NCI-H2196 (cell line): Measurements from ENCODE around the gene CGNL1.

Experiments used
- DNase-seq: peaks from one replicate; lab custom pipeline; 2025; ENCODE audit not compliant: unreplicated experiment; lab: John Stamatoyannopoulos, UW

Gene CGNL1

DNA sequence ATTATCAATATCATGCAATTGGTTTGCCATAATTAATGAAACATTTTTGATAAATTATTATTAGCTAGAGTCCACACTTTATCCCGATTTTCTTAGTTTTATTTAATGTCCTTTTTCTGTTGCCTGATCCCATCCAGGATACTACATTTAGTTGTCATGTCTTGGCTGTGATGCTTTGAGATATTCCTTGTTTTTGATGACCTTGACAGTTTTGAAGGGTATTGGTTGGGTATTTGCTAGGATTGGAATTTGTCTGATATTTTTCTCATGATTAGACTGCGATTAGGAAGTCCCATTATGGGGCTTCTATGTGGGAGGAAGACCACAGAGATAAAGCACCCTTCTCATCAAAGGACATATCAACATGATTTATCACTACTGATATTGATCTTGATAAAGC, 43.0 kb downstream of the CGNL1 start:
- DNase-seq: no peak

GRCh38 chr15:57421110-57421509, 44.8 kb downstream of the CGNL1 start:
- DNase-seq: no peak

DNA sequence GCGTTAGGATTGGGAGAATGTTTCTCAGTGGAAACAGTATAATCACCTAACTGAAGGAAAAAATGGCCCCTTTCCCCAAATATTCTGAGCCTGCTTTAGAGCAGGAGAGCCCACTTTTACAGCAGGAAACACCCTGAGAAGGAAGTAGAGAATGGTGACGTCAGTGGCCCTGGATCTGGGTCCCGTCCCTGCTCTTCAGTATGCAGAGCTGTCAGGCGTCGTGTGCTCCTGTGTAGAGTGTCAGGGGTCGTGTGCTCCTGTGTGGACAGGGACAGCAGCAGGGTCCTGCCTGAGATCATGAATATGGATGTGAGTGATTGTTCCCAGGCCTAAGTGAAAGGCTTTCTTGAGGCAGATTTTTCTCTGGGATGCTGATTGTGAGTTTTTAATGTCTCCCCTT, 45.2 kb downstream of the CGNL1 start:
- no peak for DNase-seq

DNA sequence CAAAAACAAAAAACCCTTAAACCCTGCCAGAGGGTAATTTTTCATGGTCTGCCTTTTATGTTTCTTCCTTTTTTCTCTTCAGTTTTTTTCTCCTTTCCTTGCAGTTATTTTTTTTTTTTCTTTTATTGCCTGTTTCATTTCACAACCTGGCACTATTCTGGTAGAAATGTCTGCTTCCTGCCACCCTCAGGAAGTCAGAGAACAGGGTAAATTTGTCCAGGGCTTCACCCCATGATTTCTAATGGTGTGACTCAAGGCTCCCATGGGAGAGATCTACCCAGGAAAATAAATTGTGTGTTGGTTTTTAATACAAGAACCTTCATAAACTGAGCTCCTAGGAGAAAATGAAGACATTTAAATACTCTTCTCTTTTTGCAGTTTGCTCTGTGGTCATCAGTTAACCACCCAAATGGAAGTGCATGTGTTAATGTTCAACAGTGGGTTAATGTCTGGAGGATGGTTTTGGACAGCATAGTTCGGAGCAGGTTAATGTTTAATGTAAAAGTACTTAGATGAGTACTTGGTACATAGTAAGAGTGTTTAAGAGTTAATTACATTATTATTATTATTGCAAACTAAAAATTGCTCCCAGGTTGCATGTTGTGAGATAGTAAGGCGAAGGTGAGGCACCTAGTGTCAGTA, 45.9 kb downstream of the CGNL1 start:
- DNase-seq: no peak

GRCh38 chr15:57423599-57424140, 47.4 kb downstream of the CGNL1 start:
- DNase-seq: no peak

DNA sequence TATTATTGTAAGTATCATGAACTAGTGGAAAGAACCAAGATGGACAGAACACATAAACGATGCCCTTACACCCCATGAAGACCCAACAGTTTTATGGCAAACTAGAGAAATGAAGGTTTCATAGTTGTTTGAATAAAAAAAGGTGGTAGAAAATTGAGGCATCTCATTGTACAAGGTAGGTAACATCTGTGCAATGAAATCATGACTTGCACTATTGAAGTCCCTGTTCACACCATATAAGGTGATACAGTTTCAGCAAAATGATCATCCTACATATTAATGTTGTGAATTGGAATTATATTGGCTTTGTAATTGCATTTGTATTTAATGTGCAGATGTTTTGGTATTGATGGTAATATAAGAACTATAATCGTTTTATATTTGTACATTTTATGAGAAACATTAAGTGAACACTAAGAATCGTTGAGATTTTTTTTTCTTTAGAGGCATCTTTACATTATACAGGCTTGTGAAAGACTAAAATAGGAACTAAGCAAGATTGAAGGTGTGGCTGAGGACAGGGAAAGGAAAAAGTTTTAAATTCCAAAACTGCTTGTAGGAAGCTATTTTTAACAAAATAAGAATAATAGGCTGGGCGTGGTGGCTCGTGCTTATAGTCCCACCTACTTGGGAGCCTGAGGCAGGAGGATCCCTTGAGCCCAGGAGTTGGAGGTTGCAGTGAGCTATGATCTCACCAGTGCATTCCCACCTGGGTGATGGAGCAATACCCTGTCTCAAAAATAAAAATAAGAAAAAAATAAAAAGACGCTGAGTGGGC, 48.5 kb downstream of the CGNL1 start:
- no peak for DNase-seq

GRCh38 chr15:57425842-57426241, 49.5 kb downstream of the CGNL1 start:
- no peak for DNase-seq

GRCh38 chr15:57427367-57427821, 51.1 kb downstream of the CGNL1 start:
- DNase-seq: no peak

DNA sequence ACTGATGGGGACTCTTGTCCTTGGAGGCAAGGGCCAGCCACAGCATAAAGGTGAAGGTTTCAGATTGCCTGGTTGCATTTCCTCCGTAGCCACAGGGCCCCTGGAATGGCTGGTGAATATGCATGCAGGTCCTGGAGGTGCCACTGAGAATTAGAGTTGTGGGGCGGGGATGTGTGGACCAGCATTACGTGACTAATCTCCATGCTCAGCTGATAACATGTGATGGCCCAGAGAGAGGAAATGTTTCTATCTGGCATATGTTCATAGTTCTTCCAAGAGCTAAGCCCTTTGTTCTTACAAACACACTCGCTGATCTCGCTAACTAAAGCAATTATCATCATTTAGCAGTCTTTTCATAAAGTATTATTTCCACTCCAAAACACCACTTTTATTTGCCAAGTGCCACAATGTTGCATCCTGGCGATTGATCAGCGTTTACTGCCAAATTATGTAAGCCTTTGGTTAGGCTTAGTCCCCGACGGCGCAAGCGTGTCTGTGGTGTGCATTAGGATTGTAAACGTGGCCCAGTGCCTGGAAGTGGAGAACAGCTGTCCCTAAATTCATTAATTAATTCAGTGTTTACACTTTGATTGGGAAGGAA, 55.9 kb downstream of the CGNL1 start:
- DNase-seq: peak; percentile 22

DNA sequence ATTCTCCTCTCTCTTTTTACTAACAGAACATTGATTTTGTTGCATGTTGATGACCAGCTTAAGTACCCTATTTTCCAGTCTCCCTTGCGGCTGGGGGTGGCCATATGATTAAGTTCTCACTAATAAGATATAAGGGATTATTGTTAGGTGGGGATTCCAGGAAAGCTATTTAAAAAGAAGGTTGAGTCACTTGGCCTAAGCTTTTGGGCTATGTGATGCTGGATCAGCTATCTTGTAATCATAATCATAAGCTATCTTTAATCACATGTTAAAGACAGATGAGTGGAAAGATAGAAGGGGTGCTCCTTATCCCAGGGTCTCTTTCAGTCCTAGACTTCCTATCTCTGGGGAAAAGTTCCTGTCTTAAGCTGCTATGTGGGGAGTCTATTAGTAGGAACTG, 59.9 kb downstream of the CGNL1 start:
- no peak for DNase-seq

- no peak for DNase-seq
These were observed 60.7 kb downstream of the CGNL1 start for GRCh38 chr15:57436961-57437360.

DNA sequence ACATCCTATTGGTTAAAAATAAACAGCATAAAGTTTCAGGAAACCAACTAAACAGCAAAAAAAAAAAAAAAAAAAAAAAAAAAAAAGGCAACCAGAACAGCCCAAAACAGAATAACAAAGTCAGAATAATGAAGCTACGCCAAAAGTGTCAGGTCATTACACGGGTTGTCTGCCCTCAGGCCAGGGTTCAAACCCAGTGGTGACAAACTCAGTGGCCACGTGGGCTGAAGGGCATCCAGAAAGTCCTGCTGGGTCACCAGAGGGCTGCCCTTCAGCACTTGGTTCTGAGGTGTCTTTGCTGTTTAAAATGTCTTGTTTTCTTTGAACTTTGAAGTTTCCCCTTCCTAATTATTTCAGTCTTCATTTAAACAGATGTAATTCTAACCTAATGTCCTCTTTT, 61.3 kb downstream of the CGNL1 start:
- no peak for DNase-seq

- DNase-seq: no peak
These were observed 61.9 kb downstream of the CGNL1 start for GRCh38 chr15:57438166-57438565.

DNA sequence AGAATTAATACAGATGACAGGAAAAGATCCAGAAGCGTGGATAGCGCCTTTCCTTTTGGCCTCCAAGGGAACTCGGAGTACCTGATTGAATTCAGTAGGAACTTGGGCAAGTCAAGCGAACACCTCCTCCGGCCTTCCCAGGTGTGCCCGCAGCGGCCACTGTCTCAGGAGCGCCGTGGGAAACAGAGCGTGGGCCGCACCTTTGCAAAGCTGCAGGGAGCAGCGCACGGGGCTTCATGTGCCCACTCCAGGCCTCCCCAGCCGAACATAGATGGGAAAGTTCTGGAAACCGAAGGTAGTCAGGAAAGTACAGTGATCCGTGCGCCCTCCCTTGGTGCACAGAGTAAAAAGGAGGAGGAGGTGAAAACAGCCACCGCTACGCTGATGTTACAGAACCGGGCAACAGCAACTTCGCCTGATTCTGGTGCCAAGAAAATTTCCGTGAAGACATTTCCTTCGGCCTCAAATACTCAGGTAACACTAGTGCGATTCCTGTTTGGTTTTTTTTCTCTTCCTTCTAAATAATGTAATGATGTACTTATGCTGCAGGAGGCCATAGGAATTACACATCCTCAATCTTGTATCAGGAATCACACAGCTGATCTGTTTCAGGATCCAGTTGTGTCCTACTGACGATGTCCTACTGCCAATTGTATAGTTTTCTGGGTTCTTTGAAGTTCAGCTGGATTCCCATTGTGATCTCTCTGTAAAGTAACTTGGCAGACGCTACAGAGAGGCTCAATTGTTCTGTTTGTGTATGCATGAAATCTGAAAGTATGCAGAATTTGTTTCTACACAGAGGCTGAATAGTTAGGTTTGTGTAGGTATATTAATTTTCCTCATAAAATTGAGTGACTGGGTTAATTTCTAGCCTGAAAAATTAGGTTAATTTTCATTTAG, 63.1 kb downstream of the CGNL1 start:
- no peak for DNase-seq

GRCh38 chr15:57440167-57440566, 63.9 kb downstream of the CGNL1 start:
- no peak for DNase-seq

DNA sequence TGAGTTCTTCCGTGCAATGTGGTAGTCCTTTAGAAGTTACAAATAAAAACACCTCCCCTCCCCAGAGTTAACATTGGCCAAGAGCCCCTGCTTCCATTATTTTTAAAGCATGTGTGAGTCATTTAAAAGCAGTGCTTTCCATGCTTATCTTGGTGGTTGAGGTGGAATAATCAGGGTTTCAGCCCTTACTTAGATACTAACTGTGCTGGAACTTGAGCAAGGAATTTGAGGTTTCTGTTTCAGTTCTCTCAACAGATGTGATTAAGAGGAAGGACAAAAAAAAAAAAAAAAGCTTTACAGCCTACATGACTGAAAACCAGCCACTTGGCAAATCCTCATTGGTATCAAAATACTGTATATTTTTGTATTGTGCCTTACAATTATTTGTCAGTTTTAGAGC, 64.5 kb downstream of the CGNL1 start:
- DNase-seq: no peak

DNA sequence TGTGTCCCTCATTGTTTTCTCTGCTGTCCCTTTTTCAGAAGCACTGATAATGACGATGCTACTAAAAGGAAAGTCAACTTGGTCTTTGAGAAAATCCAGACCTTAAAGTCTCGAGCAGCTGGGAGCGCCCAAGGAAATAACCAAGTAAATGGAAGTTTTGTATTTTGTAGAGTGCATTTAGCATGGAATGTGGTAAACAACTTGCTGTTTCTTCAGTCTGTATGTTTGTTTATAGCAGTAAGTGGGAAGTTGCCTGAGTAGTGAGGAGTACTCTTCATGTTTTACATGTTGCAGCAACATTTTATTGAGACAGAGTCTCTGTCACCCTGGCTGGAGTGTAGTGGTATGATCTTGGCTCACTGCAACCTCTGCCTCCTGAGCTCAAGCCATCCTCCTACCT, 66.0 kb downstream of the CGNL1 start:
- no peak for DNase-seq

GRCh38 chr15:57443486-57443885, 67.2 kb downstream of the CGNL1 start:
- DNase-seq: no peak

DNA sequence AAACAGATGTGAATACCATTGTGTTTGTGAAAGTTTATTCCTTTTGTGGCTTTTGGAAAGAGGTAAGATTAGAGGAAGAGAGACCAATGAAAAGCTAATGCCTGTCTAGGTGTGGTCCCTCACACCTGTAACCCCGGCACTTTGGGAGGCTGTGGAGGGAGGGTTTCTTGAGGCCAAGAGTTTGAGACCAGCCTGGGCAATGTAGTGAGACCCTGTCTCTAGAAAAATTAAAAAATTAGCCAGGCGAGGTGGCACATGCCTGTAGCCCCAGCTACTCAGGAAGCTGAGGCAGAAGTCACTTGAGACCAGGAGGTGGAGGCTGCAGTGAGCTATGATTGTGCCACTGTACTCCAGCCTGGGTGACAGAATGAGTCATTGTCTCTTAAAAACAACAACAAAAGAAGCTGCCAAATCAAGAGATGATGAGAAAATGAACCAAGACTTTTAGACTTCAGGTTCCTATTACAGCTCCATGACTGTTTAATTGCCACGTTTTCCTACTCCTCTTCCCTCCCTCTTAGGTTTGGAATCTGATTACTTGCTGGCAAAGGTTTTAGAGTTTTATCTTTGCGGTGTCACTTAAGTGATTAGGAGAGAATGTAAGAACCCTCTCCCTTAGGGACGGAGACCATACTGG, 68.7 kb downstream of the CGNL1 start:
- DNase-seq: no peak

DNA sequence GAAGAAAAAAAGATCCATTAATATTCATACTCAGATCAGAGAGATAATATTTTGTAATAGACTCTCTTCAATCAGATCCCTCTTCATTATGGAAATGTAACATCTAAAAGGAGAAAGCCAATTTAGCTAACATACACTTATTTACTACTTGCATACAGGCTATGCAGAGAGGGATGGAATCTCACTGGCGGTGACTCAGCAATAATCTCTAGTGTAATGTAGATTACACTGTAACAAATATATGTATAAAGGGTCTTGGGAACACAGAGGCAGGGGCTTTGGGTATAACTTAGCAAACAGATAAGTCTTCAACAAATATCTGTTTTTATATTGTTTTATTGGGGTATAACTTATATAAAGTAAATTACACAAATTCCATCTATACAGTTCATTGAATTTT, 69.6 kb downstream of the CGNL1 start:
- no peak for DNase-seq

DNA sequence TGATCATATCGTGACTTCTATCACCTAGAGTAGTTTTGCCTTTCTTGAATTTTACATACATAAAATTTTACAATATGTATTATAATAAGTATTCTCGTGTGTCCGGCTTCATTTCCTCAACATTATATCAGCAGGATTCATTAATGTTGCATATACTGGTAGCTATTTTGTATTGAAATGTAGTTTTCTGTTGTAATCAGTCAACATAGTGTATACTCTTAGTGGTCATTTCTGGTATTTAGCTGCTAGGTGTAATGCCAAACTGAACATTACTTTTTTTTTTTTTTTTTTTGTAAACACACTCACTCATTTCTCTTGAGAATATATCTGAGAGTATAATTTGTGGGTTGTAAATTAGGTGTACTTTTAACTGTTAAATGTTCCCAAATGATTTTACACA, 70.1 kb downstream of the CGNL1 start:
- DNase-seq: no peak
